ENCODE results near the gene B3GNT4.

B3GNT4 gene

DNA sequence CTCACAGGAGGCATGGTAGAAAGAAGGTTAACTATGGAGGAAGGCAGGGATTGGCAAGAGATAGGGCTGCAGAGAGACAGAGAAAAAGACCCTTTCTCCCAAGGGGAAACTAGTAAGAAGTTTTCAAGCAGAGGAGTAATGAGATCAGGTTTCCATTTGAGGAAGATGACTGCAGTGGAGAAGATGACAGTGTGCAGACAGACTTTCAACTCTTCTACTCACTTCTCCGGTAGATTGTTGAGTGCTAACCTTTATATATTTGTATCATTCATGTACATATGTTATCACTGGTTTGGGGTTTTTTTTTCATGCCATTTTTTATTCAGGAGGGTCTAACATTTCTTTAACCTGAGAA, 5.9 kb upstream of the B3GNT4 start:
- Histone ChIP-seq H3K4me3 (replicated peaks; ENCODE audit: insufficient read depth, low read length) (no peak overlapping the region), H3K27me3 (ENCODE audit: insufficient read depth, poor library complexity, severe bottlenecking) (peaks cover 6% of the 10 kb centered on the region), H3K27ac (replicated peaks) (no peak overlapping the region)
- no peak for DNase-seq (ENCODE audit: low read depth in 1 of 2, low spot score in 1 of 2)
- TF ChIP-seq, protein P1, sequence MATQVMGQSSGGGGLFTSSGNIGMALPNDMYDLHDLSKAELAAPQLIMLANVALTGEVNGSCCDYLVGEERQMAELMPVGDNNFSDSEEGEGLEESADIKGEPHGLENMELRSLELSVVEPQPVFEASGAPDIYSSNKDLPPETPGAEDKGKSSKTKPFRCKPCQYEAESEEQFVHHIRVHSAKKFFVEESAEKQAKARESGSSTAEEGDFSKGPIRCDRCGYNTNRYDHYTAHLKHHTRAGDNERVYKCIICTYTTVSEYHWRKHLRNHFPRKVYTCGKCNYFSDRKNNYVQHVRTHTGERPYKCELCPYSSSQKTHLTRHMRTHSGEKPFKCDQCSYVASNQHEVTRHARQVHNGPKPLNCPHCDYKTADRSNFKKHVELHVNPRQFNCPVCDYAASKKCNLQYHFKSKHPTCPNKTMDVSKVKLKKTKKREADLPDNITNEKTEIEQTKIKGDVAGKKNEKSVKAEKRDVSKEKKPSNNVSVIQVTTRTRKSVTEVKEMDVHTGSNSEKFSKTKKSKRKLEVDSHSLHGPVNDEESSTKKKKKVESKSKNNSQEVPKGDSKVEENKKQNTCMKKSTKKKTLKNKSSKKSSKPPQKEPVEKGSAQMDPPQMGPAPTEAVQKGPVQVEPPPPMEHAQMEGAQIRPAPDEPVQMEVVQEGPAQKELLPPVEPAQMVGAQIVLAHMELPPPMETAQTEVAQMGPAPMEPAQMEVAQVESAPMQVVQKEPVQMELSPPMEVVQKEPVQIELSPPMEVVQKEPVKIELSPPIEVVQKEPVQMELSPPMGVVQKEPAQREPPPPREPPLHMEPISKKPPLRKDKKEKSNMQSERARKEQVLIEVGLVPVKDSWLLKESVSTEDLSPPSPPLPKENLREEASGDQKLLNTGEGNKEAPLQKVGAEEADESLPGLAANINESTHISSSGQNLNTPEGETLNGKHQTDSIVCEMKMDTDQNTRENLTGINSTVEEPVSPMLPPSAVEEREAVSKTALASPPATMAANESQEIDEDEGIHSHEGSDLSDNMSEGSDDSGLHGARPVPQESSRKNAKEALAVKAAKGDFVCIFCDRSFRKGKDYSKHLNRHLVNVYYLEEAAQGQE (IDR thresholded peaks at IDR 0.05; ENCODE audit: insufficient replicate concordance, low read depth): no peak
- TF ChIP-seq SPI1 (IDR thresholded peaks at IDR 0.05; ENCODE audit: borderline replicate concordance, low read depth): no peak
- TF ChIP-seq, protein P2, sequence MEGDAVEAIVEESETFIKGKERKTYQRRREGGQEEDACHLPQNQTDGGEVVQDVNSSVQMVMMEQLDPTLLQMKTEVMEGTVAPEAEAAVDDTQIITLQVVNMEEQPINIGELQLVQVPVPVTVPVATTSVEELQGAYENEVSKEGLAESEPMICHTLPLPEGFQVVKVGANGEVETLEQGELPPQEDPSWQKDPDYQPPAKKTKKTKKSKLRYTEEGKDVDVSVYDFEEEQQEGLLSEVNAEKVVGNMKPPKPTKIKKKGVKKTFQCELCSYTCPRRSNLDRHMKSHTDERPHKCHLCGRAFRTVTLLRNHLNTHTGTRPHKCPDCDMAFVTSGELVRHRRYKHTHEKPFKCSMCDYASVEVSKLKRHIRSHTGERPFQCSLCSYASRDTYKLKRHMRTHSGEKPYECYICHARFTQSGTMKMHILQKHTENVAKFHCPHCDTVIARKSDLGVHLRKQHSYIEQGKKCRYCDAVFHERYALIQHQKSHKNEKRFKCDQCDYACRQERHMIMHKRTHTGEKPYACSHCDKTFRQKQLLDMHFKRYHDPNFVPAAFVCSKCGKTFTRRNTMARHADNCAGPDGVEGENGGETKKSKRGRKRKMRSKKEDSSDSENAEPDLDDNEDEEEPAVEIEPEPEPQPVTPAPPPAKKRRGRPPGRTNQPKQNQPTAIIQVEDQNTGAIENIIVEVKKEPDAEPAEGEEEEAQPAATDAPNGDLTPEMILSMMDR (IDR thresholded peaks at IDR 0.05; ENCODE audit: insufficient read depth, low read length): no peak
- no peak for TF ChIP-seq POLR2AphosphoS5 (IDR thresholded peaks at IDR 0.05; ENCODE audit: low read depth)
- TF ChIP-seq GABPA (IDR thresholded peaks at IDR 0.05; ENCODE audit: low read depth): no peak

DNA sequence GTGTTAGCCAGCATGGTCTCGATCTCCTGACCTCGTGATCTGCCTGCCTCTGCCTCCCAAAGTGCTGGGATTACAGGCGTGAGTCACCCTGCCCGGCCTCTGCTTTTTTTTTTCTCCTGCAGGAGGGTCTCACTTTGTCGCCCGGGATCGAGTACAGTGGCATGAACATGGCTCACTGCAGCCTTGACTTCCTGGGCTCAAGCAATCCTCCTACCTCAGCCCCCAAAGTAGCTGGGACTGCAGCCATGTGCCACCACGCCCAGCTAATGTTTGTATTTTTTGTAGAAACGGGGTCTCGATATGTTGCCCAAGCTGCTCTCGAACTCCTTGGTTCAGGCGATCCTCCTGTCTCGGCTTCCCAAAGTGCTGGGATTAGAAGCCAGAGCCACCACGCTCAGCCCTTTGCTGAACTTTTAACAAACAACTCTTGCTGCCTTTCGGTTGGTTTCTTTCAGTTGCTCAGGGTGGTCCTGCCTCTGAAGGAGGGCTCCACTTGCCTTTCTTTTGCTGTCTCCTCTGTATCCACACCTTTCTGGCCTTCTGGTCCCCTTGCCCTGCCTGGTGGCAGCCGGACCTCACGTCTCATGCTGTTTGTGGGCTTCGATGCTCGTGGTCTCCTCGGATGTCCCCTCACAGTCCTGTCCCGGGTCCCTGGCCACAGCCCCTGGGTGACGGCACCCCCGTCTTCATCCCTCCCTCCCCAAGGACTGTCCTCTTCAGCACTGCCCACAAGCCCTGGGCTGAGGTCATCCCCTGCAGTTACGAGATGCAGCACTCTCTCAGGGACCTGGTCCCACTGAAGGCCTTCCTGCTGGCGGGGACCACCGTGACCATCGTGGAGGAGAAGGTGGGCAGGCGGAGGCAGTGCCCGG, 3.8 kb upstream of the B3GNT4 start:
- TF ChIP-seq GABPA (IDR thresholded peaks at IDR 0.05; ENCODE audit: low read depth) (no peak), POLR2AphosphoS5 (IDR thresholded peaks at IDR 0.05; ENCODE audit: low read depth) (no peak), SPI1 (IDR thresholded peaks at IDR 0.05; ENCODE audit: borderline replicate concordance, low read depth) (no peak)
- TF ChIP-seq, protein P1 (IDR thresholded peaks at IDR 0.05; ENCODE audit: insufficient replicate concordance, low read depth): no peak
- TF ChIP-seq, protein P2 (IDR thresholded peaks at IDR 0.05; ENCODE audit: insufficient read depth, low read length): no peak
- no peak for DNase-seq (ENCODE audit: low read depth in 1 of 2, low spot score in 1 of 2)

DNA sequence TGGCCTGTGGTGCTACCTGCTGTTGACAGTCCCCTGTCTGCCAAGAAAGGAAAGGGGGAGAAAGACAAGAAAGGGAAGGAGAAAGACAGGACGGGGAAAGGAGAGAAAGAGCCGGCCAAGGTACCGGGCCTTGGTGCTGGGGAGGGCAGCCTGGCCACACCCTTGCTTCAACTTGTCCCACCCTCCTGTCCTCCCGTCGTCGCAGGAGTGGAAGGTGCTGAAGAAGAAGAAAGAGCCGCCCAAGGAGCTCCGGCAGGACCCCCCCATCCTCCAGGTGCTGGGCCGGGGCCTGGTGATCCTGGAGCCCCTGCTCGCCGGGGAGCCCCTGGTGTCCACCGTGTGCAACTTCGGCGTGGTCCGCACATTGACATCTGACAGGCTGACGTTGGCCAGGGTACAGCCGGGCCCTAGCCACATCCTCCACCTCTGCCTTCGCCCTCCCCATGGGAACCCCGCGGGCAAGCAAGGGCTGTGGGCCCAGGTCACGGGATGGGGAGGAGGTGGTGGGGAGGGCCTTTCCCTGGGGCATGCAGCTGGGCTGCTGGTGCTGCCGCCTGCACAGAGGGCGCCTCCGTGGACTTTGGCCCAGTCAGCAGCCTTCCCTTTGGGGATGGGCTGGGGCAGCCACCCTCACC, 2.9 kb upstream of the B3GNT4 start:
- H3K27ac ChIP-seq (replicated peaks): no peak overlapping the region
- no peak for DNase-seq (ENCODE audit: low read depth in 1 of 2, low spot score in 1 of 2)
- H3K27me3 ChIP-seq (ENCODE audit: insufficient read depth, poor library complexity, severe bottlenecking): peaks cover 26% of the 10 kb centered on the region
- no peak for TF ChIP-seq GABPA (IDR thresholded peaks at IDR 0.05; ENCODE audit: low read depth)
- TF ChIP-seq SPI1 (IDR thresholded peaks at IDR 0.05; ENCODE audit: borderline replicate concordance, low read depth): no peak
- TF ChIP-seq, protein P1 (IDR thresholded peaks at IDR 0.05; ENCODE audit: insufficient replicate concordance, low read depth): no peak
- TF ChIP-seq, protein P2 (IDR thresholded peaks at IDR 0.05; ENCODE audit: insufficient read depth, low read length): no peak
- TF ChIP-seq POLR2AphosphoS5 (IDR thresholded peaks at IDR 0.05; ENCODE audit: low read depth): no peak
- no peak overlapping the region for H3K4me3 ChIP-seq (replicated peaks; ENCODE audit: insufficient read depth, low read length)

More for the DNA sequence above, 3.8 kb upstream of the B3GNT4 start:
- Histone ChIP-seq H3K4me3 (replicated peaks; ENCODE audit: insufficient read depth, low read length) (no peak overlapping the region), H3K27ac (replicated peaks) (no peak overlapping the region), H3K27me3 (ENCODE audit: insufficient read depth, poor library complexity, severe bottlenecking) (peaks cover 18% of the 10 kb centered on the region)
